ENCODE data around the gene LRRC26.

Gene LRRC26

GRCh38 chr9:137198902-137199283 lies 29.0 kb upstream of the LRRC26 start:
- DNase-seq, result no peak

GRCh38 chr9:137198051-137198901 lies 28.4 kb upstream of the LRRC26 start:
- no peak for DNase-seq

- DNase-seq, result no peak
These were observed 25.8 kb upstream of the LRRC26 start for GRCh38 chr9:137195525-137196220.

GRCh38 chr9:137194909-137195308 lies 25.1 kb upstream of the LRRC26 start:
- no peak for DNase-seq

GRCh38 chr9:137194388-137194787 lies 24.5 kb upstream of the LRRC26 start:
- no peak for DNase-seq

GRCh38 chr9:137193771-137194170 lies 23.9 kb upstream of the LRRC26 start:
- no peak for DNase-seq

GRCh38 chr9:137192859-137193258 lies 23.0 kb upstream of the LRRC26 start:
- no peak for DNase-seq

GRCh38 chr9:137192448-137192780 lies 22.6 kb upstream of the LRRC26 start:
- DNase-seq, result no peak

- no peak for DNase-seq
These were observed 22.0 kb upstream of the LRRC26 start for GRCh38 chr9:137191691-137192447.

- DNase-seq, result no peak
These were observed 21.4 kb upstream of the LRRC26 start for GRCh38 chr9:137191245-137191644.

GRCh38 chr9:137190315-137190856 lies 20.5 kb upstream of the LRRC26 start:
- DNase-seq, result no peak

GRCh38 chr9:137189297-137190295 lies 19.7 kb upstream of the LRRC26 start:
- DNase-seq, result no peak

- DNase-seq, result peak; percentile 80 to 95 (median 90)
These were observed 18.8 kb upstream of the LRRC26 start, which contains the start of the genes ANAPC2 and SSNA1 for GRCh38 chr9:137188490-137189296. ANAPC2 (minus strand) TSS chr9:137188560; CDS start chr9:137188532, 28 bp downstream. SSNA1 (plus strand) TSS chr9:137188676; CDS start chr9:137188727, 51 bp downstream.

GRCh38 chr9:137188086-137188489 lies 18.2 kb upstream of the LRRC26 start:
- no peak for DNase-seq

GRCh38 chr9:137187386-137187785 lies 17.5 kb upstream of the LRRC26 start:
- no peak for DNase-seq

- no peak for DNase-seq
These were observed 16.5 kb upstream of the LRRC26 start for GRCh38 chr9:137186385-137186784.

- no peak for DNase-seq
These were observed 16.1 kb upstream of the LRRC26 start for GRCh38 chr9:137185921-137186320.

GRCh38 chr9:137184881-137185660 lies 15.2 kb upstream of the LRRC26 start:
- no peak for DNase-seq

- no peak for DNase-seq
These were observed 14.2 kb upstream of the LRRC26 start for GRCh38 chr9:137183980-137184595.

GRCh38 chr9:137182836-137183235 lies 13.0 kb upstream of the LRRC26 start:
- no peak for DNase-seq

Measured in stimulated activated naive CD4-positive, alpha-beta T cell (primary cell).